ENCODE data around the gene GPC2. TPM values are rescaled to one million over a fixed set of nuclear protein-coding genes. Genes with fewer than 3 reads are reported as not detected.
"Not testable (repeated sequence)": the region's sequence is repeated elsewhere in the genome, so short reads cannot be mapped to it uniquely, and the experiment has no call there.

Gene GPC2
- total RNA-seq, 2 experiments from 2014 or later, result 12.6 to 13.0 TPM

- POLR2A ChIA-PET, result interaction anchor here (0.6 to 3.2 kb wide), 23 partner anchors 9 to 649 kb away, joined by 3 to 48 read pairs (median 4); partner anchors contain the start of genes AP4M1, GAL3ST4, GPC2 and MBLAC1
- peaks cover 31% of the 10 kb centered on the region for H3K4me1 Mint-ChIP-seq
- H3K36me3 Mint-ChIP-seq, result peaks cover 21% of the 10 kb centered on the region
- DNase-seq (peak; percentile 93), ATAC-seq (ENCODE audit: low read depth) (peak; percentile 97)
- H3K27me3 Mint-ChIP-seq, result no peaks in the 10 kb centered on the region
- H3K4me3 Mint-ChIP-seq, result peak within 1 kb of the TSS; percentile 100
- no peaks in the 10 kb centered on the region for H3K9me3 Mint-ChIP-seq
- H3K27ac Mint-ChIP-seq, result peak within 1 kb of the TSS; percentile 99
Measured at GRCh38 chr7:100148559-100149328, 28.4 kb downstream of the GPC2 start, which contains the start of gene LAMTOR4. TSS of gene LAMTOR4 (plus strand) at chr7:100148918. CDS start at chr7:100148973, 55 bp downstream.

- POLR2A ChIA-PET, result interaction anchor here (0.6 to 3.2 kb wide), 25 partner anchors 9 to 649 kb away, joined by 3 to 48 read pairs (median 4); partner anchors contain the start of genes AP4M1, GAL3ST4, GPC2 and MBLAC1
- ATAC-seq (ENCODE audit: low read depth) (no peak), DNase-seq (no peak)
- peak overlapping the region; percentile 100 for H3K4me3 Mint-ChIP-seq
- H3K27me3 Mint-ChIP-seq, result no peaks in the 10 kb centered on the region
- peaks cover 27% of the 10 kb centered on the region for H3K4me1 Mint-ChIP-seq
- H3K27ac Mint-ChIP-seq, result peak overlapping the region; percentile 99
- H3K36me3 Mint-ChIP-seq, result peaks cover 17% of the 10 kb centered on the region
- H3K9me3 Mint-ChIP-seq, result no peaks in the 10 kb centered on the region
Measured at GRCh38 chr7:100148225-100148558, 29.0 kb downstream of the GPC2 start.

GRCh38 chr7:100147278-100147677 is 29.9 kb downstream of the GPC2 start:
- H3K4me3 Mint-ChIP-seq, result no peak overlapping the region
- H3K9me3 Mint-ChIP-seq, result no peaks in the 10 kb centered on the region
- ATAC-seq (ENCODE audit: low read depth) (no peak), DNase-seq (no peak)
- H3K4me1 Mint-ChIP-seq, result peaks cover 23% of the 10 kb centered on the region
- POLR2A ChIA-PET, result interaction anchor here (0.6 to 2.4 kb wide), 7 partner anchors 9 to 589 kb away, joined by 3 to 11 read pairs (median 4); partner anchors contain the start of genes GAL3ST4, GPC2, MEPCE and STAG3
- no peak overlapping the region for H3K27ac Mint-ChIP-seq
- H3K27me3 Mint-ChIP-seq, result no peaks in the 10 kb centered on the region
- H3K36me3 Mint-ChIP-seq, result peaks cover 12% of the 10 kb centered on the region

- not testable (repeated sequence) for H3K27ac Mint-ChIP-seq; ATAC-seq (ENCODE audit: low read depth); H3K4me3 Mint-ChIP-seq; DNase-seq; H3K9me3 Mint-ChIP-seq; H3K36me3 Mint-ChIP-seq; H3K27me3 Mint-ChIP-seq
- POLR2A ChIA-PET, result interaction anchor here (0.5 to 1.6 kb wide), 4 partner anchors 18 to 322 kb away, joined by 3 to 4 read pairs (median 4); partner anchors contain the start of genes GAL3ST4 and MEPCE
- peaks cover 20% of the 10 kb centered on the region for H3K4me1 Mint-ChIP-seq
Measured at GRCh38 chr7:100146350-100146749, 30.8 kb downstream of the GPC2 start.

GRCh38 chr7:100142461-100142860 is 34.7 kb downstream of the GPC2 start:
- H3K4me1 Mint-ChIP-seq, result peaks cover 14% of the 10 kb centered on the region
- no peaks in the 10 kb centered on the region for H3K27me3 Mint-ChIP-seq
- H3K9me3 Mint-ChIP-seq, result no peaks in the 10 kb centered on the region
- ATAC-seq (ENCODE audit: low read depth), result no peak
- H3K4me3 Mint-ChIP-seq, result no peak overlapping the region
- no peak overlapping the region for H3K27ac Mint-ChIP-seq
- no peak for DNase-seq
- H3K36me3 Mint-ChIP-seq, result no peaks in the 10 kb centered on the region
- POLR2A ChIA-PET, result interaction anchor here (0.5 to 1.3 kb wide), 2 partner anchors 11 to 35 kb away, joined by 3 read pairs; partner anchors contain the start of genes GPC2 and STAG3

GRCh38 chr7:100141555-100141949 is 35.6 kb downstream of the GPC2 start:
- no peaks in the 10 kb centered on the region for H3K27me3 Mint-ChIP-seq
- H3K36me3 Mint-ChIP-seq, result no peaks in the 10 kb centered on the region
- ATAC-seq (ENCODE audit: low read depth), result no peak
- no peak overlapping the region for H3K4me3 Mint-ChIP-seq
- H3K27ac Mint-ChIP-seq, result no peak overlapping the region
- no peaks in the 10 kb centered on the region for H3K9me3 Mint-ChIP-seq
- POLR2A ChIA-PET, result interaction anchor here (0.6 to 1.3 kb wide), 2 partner anchors 10 to 36 kb away, joined by 3 read pairs; partner anchors contain the start of genes GPC2 and STAG3
- peaks cover 14% of the 10 kb centered on the region for H3K4me1 Mint-ChIP-seq
- DNase-seq, result no peak

- DNase-seq (no peak), ATAC-seq (ENCODE audit: low read depth) (peak; percentile 72)
- no peaks in the 10 kb centered on the region for H3K36me3 Mint-ChIP-seq
- peaks cover 14% of the 10 kb centered on the region for H3K4me1 Mint-ChIP-seq
- no peaks in the 10 kb centered on the region for H3K9me3 Mint-ChIP-seq
- H3K27ac Mint-ChIP-seq, result peak overlapping the region; percentile 83
- H3K4me3 Mint-ChIP-seq, result peak overlapping the region; percentile 66
- no peaks in the 10 kb centered on the region for H3K27me3 Mint-ChIP-seq
- POLR2A ChIA-PET, result interaction anchor here (0.6 to 4.0 kb wide), 11 partner anchors 9 to 700 kb away, joined by 3 to 24 read pairs (median 4); partner anchors contain the start of genes AP4M1, CPSF4, GAL3ST4 and LAMTOR4
Measured at GRCh38 chr7:100137851-100138760, 39.1 kb downstream of the GPC2 start.

- peak; percentile 68 for DNase-seq
- no peaks in the 10 kb centered on the region for H3K36me3 Mint-ChIP-seq
- H3K27ac Mint-ChIP-seq, result no peak overlapping the region
- ATAC-seq (ENCODE audit: low read depth), result peak; percentile 74
- H3K9me3 Mint-ChIP-seq, result no peaks in the 10 kb centered on the region
- no peaks in the 10 kb centered on the region for H3K27me3 Mint-ChIP-seq
- H3K4me1 Mint-ChIP-seq, result peaks cover 18% of the 10 kb centered on the region
- POLR2A ChIA-PET, result interaction anchor here (0.7 to 2.2 kb wide), 9 partner anchors 16 to 212 kb away, joined by 3 to 14 read pairs (median 5); partner anchors contain the start of genes AP4M1, LAMTOR4, MCM7 and PVRIG
- H3K4me3 Mint-ChIP-seq, result no peak overlapping the region
Measured at GRCh38 chr7:100132697-100133151, 44.5 kb downstream of the GPC2 start.

GRCh38 chr7:100132126-100132525 is 45.1 kb downstream of the GPC2 start:
- DNase-seq, result no peak
- Mint-ChIP-seq H3K4me1 (peaks cover 16% of the 10 kb centered on the region), H3K27me3 (no peaks in the 10 kb centered on the region), H3K36me3 (no peaks in the 10 kb centered on the region), H3K4me3 (no peak overlapping the region), H3K9me3 (no peaks in the 10 kb centered on the region), H3K27ac (no peak overlapping the region)
- POLR2A ChIA-PET, result interaction anchor here (0.7 to 1.3 kb wide), 5 partner anchors 16 to 213 kb away, joined by 3 to 7 read pairs (median 4); partner anchors contain the start of genes AP4M1, LAMTOR4 and MCM7
- no peak for ATAC-seq (ENCODE audit: low read depth)

GRCh38 chr7:100130608-100131453 is 46.4 kb downstream of the GPC2 start:
- H3K36me3 Mint-ChIP-seq, result no peaks in the 10 kb centered on the region
- no peak for ATAC-seq (ENCODE audit: low read depth)
- no peak overlapping the region for H3K27ac Mint-ChIP-seq
- POLR2A ChIA-PET, result interaction anchor here (0.6 to 1.1 kb wide), 4 partner anchors 11 to 51 kb away, joined by 3 read pairs; partner anchors contain the start of genes AP4M1, CNPY4 and MCM7
- no peaks in the 10 kb centered on the region for H3K27me3 Mint-ChIP-seq
- peak; percentile 87 for DNase-seq
- peaks cover 18% of the 10 kb centered on the region for H3K4me1 Mint-ChIP-seq
- no peaks in the 10 kb centered on the region for H3K9me3 Mint-ChIP-seq
- peak overlapping the region; percentile 48 for H3K4me3 Mint-ChIP-seq

GRCh38 chr7:100130220-100130607 is 47.0 kb downstream of the GPC2 start:
- DNase-seq; H3K36me3 Mint-ChIP-seq; H3K27ac Mint-ChIP-seq; ATAC-seq (ENCODE audit: low read depth); H3K4me3 Mint-ChIP-seq; H3K27me3 Mint-ChIP-seq; H3K9me3 Mint-ChIP-seq: not testable (repeated sequence)
- POLR2A ChIA-PET, result interaction anchor here (0.6 to 1.1 kb wide), 3 partner anchors 30 to 134 kb away, joined by 3 read pairs; no protein-coding TSS in a partner anchor
- H3K4me1 Mint-ChIP-seq, result peaks cover 18% of the 10 kb centered on the region

GRCh38 chr7:100128637-100128963 is 48.6 kb downstream of the GPC2 start:
- peak overlapping the region; percentile 100 for H3K27ac Mint-ChIP-seq
- H3K4me3 Mint-ChIP-seq, result peak overlapping the region; percentile 100
- H3K4me1 Mint-ChIP-seq, result peaks cover 29% of the 10 kb centered on the region
- no peak for ATAC-seq (ENCODE audit: low read depth)
- H3K27me3 Mint-ChIP-seq, result no peaks in the 10 kb centered on the region
- peaks cover 4% of the 10 kb centered on the region for H3K36me3 Mint-ChIP-seq
- POLR2A ChIA-PET, result interaction anchor here (0.6 to 5.4 kb wide), 15 partner anchors 8 to 301 kb away, joined by 3 to 89 read pairs (median 4); partner anchors contain the start of genes AP4M1, LAMTOR4, MCM7 and MEPCE
- DNase-seq, result no peak
- no peaks in the 10 kb centered on the region for H3K9me3 Mint-ChIP-seq

All from activated naive CD8-positive, alpha-beta T cell treated with anti-CD3 and anti-CD28 coated beads, Interleukin-2, amount 10 ng/mL, durations not matched to agents 7 days and 5 days (primary cell).